CD4-positive, alpha-beta T cell (primary cell): ENCODE results near the gene SLC30A1. TPM values are rescaled to one million over a fixed set of nuclear protein-coding genes. Genes with fewer than 3 reads are reported as not detected.

Experiments used
- ATAC-seq: fragments of 200-7000 bp; cut with Tn5 transposase; one replicate; pipeline ENCODE4 v1.10.0; 2022; ENCODE audit warnings: mild to moderate bottlenecking; ENCODE audit not compliant: poor library complexity
- CTCF ChIA-PET: fragments of 350-600 bp; sonication (Branson Sonifier 250); formaldehyde crosslinking; loops from one replicate; lab custom pipeline; 2021; ENCODE audit warnings: antibody characterized with exemption, inconsistent platforms; lab: Charles Lee
- POLR2A ChIA-PET: fragments of 350-600 bp; sonication (Branson Sonifier 250); formaldehyde crosslinking; loops from one replicate; lab custom pipeline; 2021; ENCODE audit warnings: antibody characterized with exemption, inconsistent platforms; lab: Charles Lee
- DNase-seq, 14 experiments: peaks; one replicate each; pipeline ENCODE4 v3.0.0-alpha.2; 2013 to 2020; ENCODE audit warnings: mixed read lengths in 2 of 14
- H3K27ac ChIP-seq, 2 donors: one replicate each; pipeline versions ENCODE4 v1.5.1 to v1.7.0; 2013; ENCODE audit warnings: low read length in 2 of 2, low read depth in 1 of 2, mild to moderate bottlenecking in 1 of 2
- H3K27me3 ChIP-seq, 2 experiments: 1 replicate in 1 of 2; 2 replicates in 1 of 2; pipeline versions ENCODE4 v1.6.1 to v1.7.0; 2013; ENCODE audit warnings: low read length in 2 of 2, control low read depth in 1 of 2, mild to moderate bottlenecking in 1 of 2, moderate library complexity in 1 of 2; ENCODE audit not compliant: insufficient read depth in 2 of 2, control insufficient read depth in 1 of 2
- H3K36me3 ChIP-seq: one replicate; pipeline ENCODE4 v1.6.1; 2013; ENCODE audit warnings: low read length, control low read depth; ENCODE audit not compliant: insufficient read depth
- H3K4me1 ChIP-seq: one replicate; pipeline ENCODE4 v1.6.1; 2013; ENCODE audit warnings: low read length, control low read depth; ENCODE audit not compliant: insufficient read depth
- H3K4me3 ChIP-seq: one replicate; pipeline ENCODE4 v1.5.1; 2013; ENCODE audit warnings: mild to moderate bottlenecking, low read length, moderate library complexity
- H3K9me3 ChIP-seq, 2 experiments: 1 replicate in 1 of 2; 2 replicates in 1 of 2; pipeline versions ENCODE4 v1.6.1 to v1.7.0; 2013; ENCODE audit warnings: low read length in 2 of 2, mild to moderate bottlenecking in 2 of 2, control low read depth in 1 of 2, moderate library complexity in 1 of 2; ENCODE audit not compliant: control insufficient read depth in 1 of 2, insufficient read depth in 1 of 2
- H3K27ac Mint-ChIP-seq: one replicate; pipeline ENCODE4 v1.8.0; 2020; ENCODE audit warnings: mixed read lengths
- H3K27me3 Mint-ChIP-seq: one replicate; pipeline ENCODE4 v1.8.0; 2021; ENCODE audit warnings: mixed read lengths
- H3K36me3 Mint-ChIP-seq: one replicate; pipeline ENCODE4 v1.8.0; 2021; ENCODE audit warnings: low read depth, mixed read lengths
- H3K4me1 Mint-ChIP-seq: one replicate; pipeline ENCODE4 v1.8.0; 2021; ENCODE audit warnings: low read depth, mixed read lengths
- H3K4me3 Mint-ChIP-seq: one replicate; pipeline ENCODE4 v1.8.0; 2020; ENCODE audit warnings: mild to moderate bottlenecking, mixed read lengths
- H3K9me3 Mint-ChIP-seq: one replicate; pipeline ENCODE4 v1.8.0; 2020; ENCODE audit warnings: mixed read lengths
- intact Hi-C, 2 experiments: fragments of 100-400 bp; cut with DNase I in 1 of 2; cut with micrococcal nuclease in 1 of 2; formaldehyde crosslinking; loops; one replicate each; pipeline versions ENCODE4 v1.15.1 to v1.9.0; 2023 to 2025; cut with DNase I, micrococcal nuclease
- total RNA-seq, 174 experiments: library from RNA in 2 of 174; stranded (reverse) in 2 of 174; gene quantifications; one replicate each; pipeline ENCODE4 v1.2.3 and lab custom pipeline; 2021 to 2026
- TF ChIP-seq, protein P1 (sequence below): fragments of 200-600 bp; IDR thresholded peaks from one replicate; pipeline ENCODE4 v1.8.0; 2022; ENCODE audit warnings: antibody characterized with exemption, mild to moderate bottlenecking

SLC30A1 gene
- total RNA-seq, 2 experiments from 2014 or later, result 6.0 TPM

DNA sequence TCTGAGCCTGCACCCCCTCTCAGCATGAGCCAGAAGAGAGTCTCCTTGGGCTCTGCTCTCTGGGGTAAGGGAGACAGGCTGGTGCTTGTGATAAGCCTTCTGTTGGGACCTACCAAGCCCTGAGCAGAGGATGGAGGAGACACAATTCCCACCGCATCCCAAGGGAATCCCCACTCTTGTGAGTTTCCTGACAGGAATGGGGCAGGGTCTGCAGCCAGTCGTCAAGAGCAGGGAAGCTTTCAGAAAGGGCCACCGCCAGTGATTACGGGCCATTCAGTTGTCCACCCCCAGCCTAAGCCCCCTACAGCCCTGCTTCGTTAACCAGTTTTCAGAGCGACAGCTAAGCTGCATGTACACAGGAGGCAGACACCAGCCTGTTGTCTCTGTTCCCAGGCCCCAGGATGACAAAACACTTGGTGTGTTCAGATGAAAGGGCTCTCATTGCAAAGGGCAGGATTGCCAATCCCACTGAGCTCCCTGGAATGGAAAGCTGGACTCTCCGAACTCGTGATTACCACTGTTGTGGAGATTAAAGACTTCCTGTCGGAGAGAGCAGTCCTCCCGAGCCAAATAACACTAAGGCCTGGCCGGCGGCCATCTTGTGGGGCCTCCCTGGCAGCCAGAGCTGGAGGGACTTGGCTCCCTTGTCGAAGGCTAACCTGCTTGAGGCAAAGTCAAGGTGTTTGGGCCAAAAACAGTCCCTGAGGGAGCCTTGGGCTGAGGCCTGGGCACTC, 37.4 kb upstream of the SLC30A1 start:
- Histone ChIP-seq H3K27me3 (no peaks in the 10 kb centered on the region), H3K4me3 (no peak overlapping the region), H3K9me3 (no peaks in the 10 kb centered on the region), H3K27ac (no peak overlapping the region), H3K36me3 (no peaks in the 10 kb centered on the region), H3K4me1 (no peaks in the 10 kb centered on the region)
- no peak overlapping the region for H3K27ac Mint-ChIP-seq
- H3K36me3 Mint-ChIP-seq, result no peaks in the 10 kb centered on the region
- DNase-seq, result no peak
- ATAC-seq, result no peak
- H3K27me3 Mint-ChIP-seq, result no peaks in the 10 kb centered on the region
- ChIA-PET CTCF (interaction anchor here (0.6 kb wide), 1 partner anchor 724 kb away, joined by 3 read pairs; no protein-coding TSS in a partner anchor), POLR2A (interaction anchor here (0.6 kb wide), 1 partner anchor 424 kb away, joined by 3 read pairs; no protein-coding TSS in a partner anchor)
- H3K4me1 Mint-ChIP-seq, result no peaks in the 10 kb centered on the region
- H3K9me3 Mint-ChIP-seq, result no peaks in the 10 kb centered on the region
- H3K4me3 Mint-ChIP-seq, result no peak overlapping the region
- intact Hi-C loops, result no loop called here
- TF ChIP-seq, protein P1, sequence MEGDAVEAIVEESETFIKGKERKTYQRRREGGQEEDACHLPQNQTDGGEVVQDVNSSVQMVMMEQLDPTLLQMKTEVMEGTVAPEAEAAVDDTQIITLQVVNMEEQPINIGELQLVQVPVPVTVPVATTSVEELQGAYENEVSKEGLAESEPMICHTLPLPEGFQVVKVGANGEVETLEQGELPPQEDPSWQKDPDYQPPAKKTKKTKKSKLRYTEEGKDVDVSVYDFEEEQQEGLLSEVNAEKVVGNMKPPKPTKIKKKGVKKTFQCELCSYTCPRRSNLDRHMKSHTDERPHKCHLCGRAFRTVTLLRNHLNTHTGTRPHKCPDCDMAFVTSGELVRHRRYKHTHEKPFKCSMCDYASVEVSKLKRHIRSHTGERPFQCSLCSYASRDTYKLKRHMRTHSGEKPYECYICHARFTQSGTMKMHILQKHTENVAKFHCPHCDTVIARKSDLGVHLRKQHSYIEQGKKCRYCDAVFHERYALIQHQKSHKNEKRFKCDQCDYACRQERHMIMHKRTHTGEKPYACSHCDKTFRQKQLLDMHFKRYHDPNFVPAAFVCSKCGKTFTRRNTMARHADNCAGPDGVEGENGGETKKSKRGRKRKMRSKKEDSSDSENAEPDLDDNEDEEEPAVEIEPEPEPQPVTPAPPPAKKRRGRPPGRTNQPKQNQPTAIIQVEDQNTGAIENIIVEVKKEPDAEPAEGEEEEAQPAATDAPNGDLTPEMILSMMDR, result no peak

DNA sequence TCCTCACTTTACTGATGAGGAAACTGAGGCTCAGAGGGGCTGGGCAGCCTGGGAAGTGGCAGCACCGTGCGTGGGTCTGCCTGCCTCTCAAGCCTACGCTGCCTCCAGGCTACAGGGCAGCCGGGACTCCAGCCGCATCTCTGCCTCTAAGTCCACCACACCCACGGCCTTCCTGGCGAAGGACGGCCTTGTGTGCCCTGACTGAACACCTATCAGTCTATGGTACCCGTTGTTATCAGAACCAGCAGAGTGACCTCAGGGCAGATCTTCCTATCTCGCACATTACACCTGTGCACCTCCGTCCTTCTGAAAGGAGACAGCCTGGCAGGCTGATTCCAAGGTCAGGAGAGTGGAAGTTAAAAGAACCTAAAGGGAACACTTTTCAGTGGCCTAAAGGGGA, 35.7 kb upstream of the SLC30A1 start:
- Histone ChIP-seq H3K4me1 (no peaks in the 10 kb centered on the region), H3K27ac (no peak overlapping the region), H3K27me3 (no peaks in the 10 kb centered on the region), H3K36me3 (no peaks in the 10 kb centered on the region), H3K4me3 (no peak overlapping the region), H3K9me3 (no peaks in the 10 kb centered on the region)
- Mint-ChIP-seq H3K27me3 (no peaks in the 10 kb centered on the region), H3K36me3 (no peaks in the 10 kb centered on the region), H3K27ac (no peak overlapping the region), H3K4me1 (no peaks in the 10 kb centered on the region), H3K4me3 (no peak overlapping the region), H3K9me3 (no peaks in the 10 kb centered on the region)
- CTCF ChIA-PET, result no interaction called here
- TF ChIP-seq, protein P1, result no peak
- DNase-seq, result no peak
- POLR2A ChIA-PET, result no interaction called here
- intact Hi-C loops, result no loop called here
- ATAC-seq, result no peak

DNA sequence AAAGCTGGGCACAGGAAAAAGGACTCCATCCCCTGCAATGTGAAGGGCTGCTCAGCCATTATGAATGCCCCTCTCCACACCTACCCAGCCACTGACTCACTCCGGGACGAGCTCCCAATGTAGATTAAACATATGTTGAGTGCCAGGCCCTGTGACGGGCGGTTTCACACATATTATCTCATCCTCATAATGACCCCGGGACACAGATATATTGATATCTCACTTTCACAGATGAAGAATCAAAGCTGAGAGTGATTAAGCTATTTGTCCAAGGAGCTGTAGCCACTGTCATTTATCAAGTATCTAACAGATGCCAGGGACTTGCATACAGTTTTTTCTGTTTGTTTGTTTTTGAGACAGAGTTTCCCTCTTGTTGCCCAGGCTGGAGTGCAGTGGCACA, 35.0 kb upstream of the SLC30A1 start:
- Mint-ChIP-seq H3K4me1 (no peaks in the 10 kb centered on the region), H3K4me3 (no peak overlapping the region), H3K27ac (no peak overlapping the region), H3K9me3 (no peaks in the 10 kb centered on the region), H3K36me3 (no peaks in the 10 kb centered on the region), H3K27me3 (no peaks in the 10 kb centered on the region)
- Histone ChIP-seq H3K27ac (no peak overlapping the region), H3K27me3 (no peaks in the 10 kb centered on the region), H3K36me3 (no peaks in the 10 kb centered on the region), H3K9me3 (no peaks in the 10 kb centered on the region), H3K4me3 (no peak overlapping the region), H3K4me1 (no peaks in the 10 kb centered on the region)
- TF ChIP-seq, protein P1, result no peak
- ChIA-PET POLR2A (no interaction called here), CTCF (no interaction called here)
- intact Hi-C loops, result no loop called here
- DNase-seq (no peak), ATAC-seq (no peak)
